Measurements from ENCODE around the gene KISS1.
A peak's percentile ranks its signal among the peaks of the same experiment; 100 is the strongest.

The KISS1 gene

DNA sequence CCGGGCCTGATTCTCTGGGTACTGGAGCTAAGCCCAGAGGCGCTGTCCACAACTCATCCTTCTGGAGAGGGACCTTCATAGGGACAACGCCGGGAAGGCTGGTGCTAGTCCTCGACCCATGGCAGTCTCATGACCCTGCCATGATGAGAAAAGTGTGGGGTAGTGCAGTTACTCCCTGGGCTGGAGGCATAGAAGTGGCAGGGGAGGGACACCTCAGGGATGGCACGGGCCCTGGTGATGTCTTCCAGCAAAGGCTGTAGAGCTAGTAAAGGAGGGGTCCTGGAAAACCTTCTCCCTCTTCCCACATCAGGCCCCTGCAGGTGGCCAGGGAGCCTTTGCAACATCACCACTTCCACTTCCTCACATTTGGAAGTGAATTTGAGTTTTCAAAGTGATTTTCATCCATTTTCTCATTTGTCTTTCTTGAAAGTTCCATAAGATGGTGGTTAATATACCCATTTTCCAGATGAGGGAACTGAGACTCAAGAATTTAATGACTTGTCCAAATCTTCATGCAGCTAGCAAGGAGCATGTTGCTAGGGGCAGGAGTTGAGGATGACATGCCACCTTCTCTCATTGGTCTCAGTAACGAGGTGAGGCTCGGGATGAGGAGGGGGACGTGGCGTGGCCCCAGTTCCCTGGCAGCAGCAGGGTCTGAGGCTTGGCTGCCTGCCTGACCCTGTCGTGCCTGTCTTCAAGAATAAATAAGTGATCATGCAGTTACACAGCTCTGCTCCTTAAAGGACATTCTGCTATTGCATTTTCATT, 20.8 kb upstream of the KISS1 start:
- no peak for DNase-seq

DNA sequence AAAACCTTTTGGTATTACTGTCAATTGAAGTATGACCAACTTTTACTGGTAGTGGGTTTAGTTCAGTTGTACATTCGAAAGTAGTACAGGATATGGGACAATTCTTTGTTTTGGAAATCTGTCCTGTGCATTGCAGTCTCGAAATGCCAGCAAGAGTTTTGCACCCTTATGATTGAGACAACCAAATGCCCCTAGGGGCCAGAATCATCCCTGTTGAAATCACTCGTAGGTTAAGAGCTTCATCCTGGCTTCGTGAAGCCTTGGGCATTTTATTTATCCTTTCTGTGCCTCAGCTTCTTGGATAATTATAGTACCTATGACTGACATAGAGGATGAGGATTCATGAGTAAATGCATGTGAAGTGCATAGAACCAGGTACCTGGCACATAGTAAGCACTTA, 19.9 kb upstream of the KISS1 start:
- no peak for DNase-seq

DNA sequence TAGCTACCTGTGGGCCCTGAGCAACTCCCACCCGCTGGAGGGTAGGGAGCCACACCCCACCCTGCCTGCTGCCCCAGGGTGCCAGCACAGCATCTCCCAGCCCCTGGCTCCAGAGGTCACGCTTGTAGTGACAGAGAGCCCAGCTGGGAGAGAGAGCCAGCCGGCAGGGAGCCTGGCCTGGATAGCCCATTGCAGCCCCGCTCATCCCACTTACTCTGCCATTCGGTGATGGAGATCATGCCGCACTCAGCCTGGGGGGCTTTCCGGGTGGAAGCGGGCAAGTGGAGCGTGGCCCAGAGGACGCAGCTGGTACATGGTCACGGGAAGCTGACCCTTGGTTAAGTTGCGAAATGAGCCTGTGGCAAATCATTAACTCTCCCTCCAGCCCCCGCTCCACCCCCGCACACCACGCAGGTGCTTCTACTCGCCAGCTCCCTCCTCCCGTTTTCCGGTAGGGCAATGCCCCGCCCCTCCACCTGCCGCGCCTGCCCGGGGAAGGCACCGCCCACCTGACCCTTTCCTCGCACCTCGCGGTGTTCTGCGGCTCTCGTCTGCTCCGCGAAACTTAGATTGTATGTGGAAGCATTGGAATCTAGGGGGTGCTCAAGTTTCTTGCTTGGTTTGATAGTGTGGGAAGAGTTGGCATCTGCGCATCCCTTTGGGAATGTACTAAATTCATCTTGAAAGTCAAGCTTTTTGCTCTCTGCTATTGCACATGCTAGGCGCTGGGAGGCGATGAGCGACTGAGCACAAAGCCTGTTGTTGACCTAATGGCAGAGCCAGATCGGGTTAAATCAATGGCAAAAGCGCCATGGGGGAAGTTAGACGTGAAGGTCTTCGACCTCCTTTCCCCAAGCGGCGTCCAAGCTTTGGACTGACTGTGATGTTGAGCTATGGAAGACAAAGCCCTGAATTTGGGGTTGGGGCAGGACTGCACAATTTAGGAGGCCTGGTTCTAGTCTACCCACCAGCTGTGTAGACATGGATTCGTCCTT, 17.7 kb upstream of the KISS1 start, which contains the start of gene GOLT1A:
GOLT1A (minus strand) TSS at position 321 of the 995 bp plus-strand sequence; CDS start at position 239, 82 bp downstream.
- peak; percentile 64 for DNase-seq

DNA sequence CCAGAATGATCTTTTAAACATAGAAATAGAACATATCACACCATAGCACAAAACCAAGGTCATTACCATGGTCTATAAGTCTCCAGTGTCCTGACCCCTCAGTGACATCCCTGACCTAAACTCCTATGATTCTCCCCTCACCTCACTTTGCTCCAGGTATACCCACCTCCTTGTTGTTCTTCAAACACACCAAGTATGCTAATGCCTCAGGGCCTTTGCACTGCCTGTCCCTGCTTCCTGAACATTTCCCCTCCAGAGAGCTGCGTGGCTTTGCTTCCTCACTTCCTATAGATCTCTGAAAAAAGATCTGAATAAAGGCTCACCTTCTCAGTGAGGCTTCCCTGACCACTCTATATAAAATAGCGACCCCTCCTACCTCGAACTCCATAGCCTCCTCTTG, 16.4 kb upstream of the KISS1 start:
- DNase-seq = no peak

DNA sequence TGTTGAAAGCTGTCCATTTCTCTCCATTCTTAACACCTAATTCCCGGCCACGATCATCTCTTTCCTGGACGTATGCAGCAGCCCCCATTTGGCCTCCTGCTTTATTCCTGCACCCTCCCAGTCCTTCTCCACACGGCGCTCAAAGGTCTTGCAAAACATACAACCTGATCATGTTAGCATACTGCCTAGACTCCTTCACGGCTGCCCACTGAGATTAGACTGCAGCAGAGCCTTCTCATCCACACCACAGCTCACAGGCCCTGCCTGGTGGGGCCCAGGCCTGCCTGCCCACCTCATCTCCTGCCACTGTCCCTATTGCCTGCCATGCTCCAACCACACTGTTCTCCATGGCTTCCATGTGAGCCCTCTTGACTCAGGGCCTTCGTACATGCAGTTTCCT, 14.8 kb upstream of the KISS1 start:
- no peak for DNase-seq

DNA sequence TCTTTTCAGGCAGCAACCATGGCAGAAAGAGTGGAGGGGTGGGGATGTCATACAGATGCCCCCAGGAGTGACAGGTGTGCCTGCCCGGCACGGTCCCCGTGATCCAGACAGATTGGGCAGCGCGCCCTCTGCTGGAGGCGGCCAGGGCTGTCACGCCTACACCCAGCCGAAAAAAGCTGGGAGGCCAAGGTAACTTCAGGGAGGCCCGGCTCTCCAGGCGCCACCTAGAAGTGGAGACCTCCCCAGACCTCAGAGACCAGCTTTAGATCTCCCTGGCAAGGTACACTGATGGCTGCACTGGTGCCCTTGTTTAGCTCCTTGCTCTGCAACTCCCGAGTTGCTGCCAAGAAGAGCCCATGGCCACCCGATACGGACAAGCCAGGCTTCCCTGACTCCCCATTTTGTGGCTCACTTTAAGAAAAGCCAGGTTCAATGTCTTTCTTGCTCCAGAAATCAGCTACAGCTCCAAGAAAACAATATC, 10.9 kb upstream of the KISS1 start:
- no peak for DNase-seq

DNA sequence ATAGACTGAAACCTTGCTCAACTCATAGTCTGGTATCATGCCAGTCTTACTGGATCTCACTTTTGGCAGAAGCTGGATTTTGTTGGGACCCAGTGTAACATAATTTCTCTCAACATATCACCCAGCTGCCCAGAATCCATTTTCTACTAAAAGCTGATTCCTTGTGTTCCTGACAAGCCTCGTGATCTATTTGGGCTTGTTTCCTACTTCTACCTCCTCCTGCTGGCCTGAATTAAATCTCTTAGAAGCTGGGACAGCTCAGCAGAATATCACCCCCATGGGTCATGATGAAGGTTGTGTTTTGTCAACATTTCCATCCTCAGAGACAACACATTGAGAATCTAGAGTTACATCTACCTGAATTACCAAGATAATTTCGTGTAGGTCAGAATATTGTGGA, 9.8 kb upstream of the KISS1 start:
- no peak for DNase-seq

DNA sequence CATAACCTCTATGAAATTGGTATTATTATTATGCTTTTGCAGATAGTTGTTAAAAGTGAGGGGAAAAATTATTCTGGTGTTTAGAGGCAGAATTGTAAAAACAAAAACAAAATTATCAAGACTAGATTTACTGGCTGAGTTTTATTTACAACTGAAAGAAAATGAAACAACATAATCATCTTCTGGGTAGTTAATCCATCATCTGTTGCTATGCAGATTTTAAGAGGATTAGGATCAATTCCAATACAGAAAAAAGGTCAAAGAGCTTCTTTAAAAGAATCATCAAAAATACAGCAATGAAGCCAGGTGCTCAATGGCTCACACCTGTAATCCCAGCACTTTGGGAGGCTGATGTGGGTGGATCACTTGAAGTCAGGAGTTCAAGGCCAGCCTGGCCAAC, 9.2 kb upstream of the KISS1 start:
- no peak for DNase-seq

DNA sequence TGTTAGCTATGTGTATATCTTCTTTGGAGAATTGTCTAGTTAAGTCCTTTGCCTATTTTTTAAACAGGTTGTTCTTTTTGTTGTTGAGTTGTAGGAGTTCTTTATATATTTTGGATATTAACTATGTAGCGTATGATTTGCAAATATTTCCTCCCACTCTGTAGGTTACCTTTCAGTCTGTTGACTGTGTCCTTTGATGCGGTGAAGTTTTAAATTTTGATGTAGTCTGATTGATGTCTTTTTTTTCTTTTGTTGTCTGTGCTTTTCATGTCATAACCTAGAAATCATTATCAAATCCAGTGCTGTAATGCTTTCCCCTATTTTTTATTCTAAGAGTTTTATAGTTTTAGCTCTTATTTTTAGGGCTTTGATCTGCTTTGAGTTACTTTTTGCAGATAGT, 8.7 kb upstream of the KISS1 start:
- no peak for DNase-seq

DNA sequence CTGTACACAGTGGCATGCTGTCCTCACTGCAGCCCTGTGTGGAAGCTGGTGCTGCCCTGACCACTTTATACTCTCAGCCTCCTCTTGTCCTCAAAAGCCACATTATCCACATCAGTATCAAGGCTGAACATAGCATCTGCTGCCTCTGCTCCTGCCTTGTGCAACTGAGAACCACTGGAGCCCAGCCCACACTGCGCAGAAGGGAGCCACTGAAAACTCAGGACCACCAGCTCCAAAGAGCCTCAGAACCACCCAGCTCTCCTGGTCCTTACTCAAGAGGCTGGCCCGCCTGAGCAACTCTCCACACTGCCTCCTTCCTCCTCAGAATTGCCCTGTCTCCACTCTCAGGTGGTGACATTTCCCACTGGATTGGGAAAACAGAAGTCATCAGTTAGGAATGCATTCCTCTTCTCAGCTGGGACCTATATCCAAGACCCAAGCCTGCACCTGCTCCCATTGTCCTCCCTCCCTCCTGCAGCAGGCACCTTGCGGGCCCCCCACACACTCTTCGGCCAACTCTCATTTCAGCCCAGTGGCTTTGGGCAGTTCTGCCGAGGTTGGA, 7.0 kb upstream of the KISS1 start:
- no peak for DNase-seq

DNA sequence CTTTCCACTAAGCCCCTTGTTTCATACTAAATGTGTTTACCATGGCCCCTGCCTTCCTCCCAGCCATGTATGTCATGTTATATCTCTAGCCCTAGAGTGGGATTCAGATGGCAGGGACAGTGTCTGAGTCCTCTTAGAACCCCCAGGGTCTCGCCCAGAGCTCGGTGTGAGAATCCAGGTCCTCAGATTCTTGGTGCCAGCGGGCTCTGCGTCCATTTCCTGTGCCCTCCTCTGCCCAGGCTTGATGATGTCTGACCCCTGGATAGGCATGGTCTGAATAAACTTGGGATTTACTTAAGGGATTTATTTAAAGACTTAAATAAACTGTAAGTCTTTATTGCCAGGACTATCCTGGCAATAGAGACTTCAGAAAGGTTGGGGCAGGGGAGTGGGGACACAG, 6.2 kb upstream of the KISS1 start:
- no peak for DNase-seq

DNA sequence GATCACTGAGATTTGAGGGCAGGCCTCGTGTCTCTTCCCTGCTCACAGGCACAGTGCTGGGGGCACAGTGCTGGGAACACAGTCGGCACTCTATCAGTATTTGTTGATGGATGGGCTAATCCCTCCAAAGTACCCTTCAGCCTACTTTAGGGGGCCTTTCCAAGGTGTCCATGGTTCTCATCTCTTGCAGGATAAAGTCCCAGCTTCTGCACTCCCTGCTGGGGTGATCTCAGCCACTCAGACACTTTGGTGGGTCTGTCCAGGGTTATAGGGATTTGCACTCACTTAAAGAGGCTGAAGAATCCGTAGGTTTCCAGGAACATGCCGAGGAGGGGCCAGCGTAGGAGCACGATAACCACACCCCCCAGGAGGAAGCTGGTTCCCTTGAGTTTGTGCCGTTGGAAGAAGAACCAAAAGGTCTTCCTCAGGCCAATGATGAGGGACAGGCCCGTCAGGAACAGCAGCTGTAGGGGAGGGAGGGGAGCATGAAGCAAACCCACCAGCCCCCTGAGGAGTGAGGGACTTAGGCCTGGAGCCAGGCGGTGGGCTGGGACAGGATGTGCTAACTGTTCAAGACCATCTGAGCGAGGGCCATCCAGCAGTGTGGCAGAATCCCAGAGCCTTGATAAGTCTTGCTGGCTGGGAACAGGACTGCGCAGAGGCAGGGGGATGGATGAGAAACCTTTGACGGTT, 5.2 kb upstream of the KISS1 start:
- no peak for DNase-seq

DNA sequence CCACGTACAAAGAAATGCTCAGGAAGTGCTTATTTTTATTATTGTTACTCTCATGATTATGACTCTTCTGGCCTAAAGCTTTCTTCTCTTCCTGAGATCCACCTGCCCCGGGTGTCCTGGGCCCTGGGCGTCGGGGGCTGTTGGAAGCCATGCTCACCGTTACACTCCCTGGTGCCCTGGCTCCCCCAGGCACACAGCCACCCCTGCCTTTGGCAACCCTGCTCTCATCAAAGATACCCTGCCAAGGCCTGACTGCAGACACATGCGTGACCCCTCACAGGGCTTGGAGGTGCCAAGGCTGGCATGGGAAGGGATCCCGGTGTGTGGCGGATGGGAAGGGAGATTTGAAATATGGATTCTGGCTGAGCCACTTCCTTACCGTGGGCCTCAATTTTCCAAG, 3.3 kb upstream of the KISS1 start:
- DNase-seq = no peak

DNA sequence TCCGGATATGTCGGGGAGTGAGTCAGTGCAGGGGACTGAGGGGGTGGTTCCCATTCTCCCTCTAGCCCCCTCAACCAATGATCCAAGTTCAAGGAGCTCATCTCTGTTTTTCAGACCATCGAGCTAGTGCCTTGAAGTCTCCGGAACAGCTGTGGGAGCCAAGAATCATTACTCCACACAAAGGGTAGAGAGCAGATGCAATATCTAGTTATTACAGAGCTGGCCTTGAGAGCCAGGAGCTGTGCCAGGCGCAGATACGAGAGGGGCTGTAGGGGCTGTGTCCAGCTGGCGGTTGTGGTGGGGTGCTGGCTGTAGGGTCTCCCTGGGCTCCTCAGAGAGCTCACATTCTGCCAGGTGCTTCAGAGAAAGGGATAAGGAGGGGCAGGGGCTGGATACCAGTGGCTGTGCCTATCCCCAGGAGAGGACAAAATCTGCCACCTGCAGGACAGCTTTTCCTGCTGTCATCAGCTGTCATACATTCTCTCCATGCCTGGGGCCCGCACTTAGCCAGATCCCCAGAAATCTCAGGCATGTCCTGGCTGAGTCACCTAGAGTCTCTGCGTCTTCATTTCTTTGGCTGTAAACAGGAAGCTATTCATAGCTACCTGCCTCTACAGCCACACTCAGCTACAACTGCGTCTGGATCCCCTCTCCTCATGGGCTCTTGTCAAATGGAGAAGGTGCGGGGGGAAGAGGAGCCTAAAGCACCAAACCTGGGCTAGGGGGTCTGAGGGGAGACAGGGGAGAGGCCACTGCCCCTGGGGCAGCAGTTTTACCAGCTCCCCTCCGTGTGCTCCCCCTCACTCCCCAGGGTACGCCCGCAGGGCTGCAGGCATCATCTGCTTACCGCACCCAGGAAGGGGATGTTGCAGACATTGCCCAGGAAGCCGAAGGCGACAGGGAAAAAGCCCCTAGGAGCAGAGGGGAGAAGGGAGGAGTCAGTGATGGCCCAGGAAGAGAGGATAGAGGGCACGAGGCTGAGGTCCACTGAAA, 2.4 kb upstream of the KISS1 start:
- no peak for DNase-seq

DNA sequence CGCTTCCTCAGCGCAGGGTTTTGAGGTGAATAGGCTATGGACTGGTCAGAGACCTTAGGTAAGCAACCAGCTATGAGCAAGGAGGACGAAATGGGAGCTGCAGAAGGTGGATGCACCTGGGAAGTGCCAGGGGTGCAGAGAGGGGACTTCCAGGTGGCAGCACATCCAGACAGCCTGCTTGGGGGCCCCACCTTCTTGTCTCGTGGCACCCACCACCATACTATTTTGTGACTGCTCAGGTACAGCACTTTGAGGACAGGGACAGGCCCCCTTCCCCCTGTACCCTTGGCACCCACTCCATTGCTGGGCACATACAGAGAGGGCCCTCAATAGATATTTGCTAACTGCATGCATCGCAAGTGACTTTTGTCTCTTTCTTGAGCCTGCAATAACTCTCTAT, 777 bp upstream of the KISS1 start:
- DNase-seq = no peak

DNA sequence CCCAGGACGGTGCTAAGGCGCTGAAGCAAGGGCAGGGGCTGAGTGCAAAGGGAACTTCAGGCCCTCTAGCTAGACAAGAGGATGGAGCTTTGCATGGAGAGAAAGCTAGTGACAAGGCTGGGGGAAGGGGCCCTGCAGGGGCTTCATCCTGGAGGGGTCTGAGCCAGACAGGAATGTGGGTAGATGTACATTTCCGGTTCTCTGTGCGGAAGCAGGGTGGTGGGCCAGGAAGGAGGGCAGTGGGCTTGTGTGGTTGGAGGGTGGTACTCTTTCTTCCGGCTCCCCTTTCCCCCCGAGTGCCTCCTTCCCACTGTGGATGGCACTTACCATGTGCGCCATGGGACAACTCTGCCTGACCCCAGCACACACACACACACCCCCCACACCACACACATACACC, 1.5 kb downstream of the KISS1 start:
- no peak for DNase-seq

DNA sequence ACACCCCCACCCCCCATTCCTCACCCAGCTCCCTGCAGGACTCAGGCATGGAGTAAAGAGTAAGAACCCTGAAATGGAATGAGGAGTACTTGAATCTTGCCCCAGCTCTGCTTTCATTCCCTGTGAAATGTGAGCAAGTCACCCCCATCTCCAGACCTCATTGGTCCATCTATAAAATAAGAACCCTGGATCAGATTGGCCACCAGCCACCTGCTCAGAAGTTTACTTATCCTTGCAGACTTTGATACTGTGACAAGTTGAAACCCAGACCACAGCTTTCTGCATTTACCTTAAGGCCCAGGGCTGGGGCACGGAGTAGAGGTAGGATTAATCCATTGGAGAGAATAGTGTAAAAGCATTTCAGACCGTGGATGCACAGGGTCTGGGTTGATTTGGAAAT, 2.2 kb downstream of the KISS1 start:
- no peak for DNase-seq

DNA sequence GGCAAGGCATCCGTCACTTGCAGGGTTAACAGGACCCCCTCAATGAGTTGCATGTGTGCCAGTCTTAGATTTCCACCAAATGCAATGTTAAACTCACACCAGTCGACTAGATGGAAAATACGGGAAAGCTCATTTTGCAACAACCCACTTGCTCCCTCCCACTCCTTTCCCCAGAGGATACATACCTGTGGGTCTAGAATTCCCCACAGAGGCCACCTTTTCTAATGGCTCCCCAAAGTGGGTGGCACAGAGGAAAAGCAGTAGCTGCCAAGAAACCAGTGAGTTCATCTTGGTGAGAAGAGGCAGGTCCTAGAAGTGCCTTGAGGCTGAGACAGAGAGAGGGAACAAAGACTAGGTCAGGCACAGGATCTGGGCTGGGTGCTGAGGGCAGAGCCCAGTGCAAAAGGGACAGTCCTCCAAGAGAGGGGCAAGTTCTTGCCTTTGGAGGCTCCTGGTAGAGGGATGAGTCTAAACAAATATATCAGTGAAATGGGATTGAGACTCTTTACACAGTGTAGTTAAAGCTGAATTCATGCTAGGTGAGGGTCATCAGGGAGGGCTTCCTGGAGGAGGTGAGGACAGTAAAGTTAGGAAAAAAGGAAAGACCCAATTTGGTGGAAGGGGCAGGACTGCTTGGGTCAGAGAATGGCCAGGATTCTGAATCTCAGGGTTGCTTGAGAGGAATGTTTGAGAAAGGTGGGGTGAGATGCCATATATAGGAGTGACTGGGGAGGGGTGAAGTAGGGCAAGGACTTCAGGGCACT, 3.5 kb downstream of the KISS1 start:
- no peak for DNase-seq

DNA sequence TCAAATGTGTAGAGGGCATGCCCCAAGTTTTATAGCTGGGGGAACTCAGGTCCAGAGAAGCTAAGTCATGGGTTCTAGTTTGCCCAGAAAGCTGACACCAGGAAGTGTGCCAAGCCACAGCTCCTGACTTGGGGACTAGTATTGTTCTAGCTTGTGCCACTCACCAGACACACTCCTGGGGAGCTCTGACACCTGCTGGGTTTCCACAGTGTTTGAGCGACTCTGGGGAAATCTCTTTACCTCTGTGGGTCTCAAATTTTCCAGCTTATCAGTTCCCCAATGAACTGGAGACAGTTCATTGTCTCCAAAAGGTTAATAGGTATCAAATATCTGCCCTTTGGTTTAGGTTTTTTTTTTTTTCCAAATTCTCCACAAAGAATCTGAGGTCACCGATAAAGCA, 4.2 kb downstream of the KISS1 start:
- no peak for DNase-seq

DNA sequence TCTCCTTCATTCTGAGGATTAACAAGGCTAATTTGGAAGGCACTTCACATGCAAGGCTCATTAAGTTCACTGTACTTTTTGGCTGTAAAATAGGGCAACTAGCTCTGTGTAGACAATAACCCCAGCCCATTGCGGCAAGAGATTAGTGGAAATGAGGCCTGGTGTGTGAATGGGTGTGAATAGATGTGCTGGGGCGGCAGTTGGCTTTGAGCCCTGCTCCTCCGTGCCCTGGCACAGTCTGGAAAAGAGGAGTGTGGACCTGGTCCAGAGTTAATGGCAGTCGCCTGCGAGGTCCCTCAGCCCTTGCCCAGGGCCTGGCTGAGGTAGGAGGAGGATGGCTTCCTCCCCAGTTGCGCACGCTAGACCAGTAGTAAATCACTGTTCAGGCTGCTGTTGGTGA, 4.8 kb downstream of the KISS1 start:
- DNase-seq = no peak
